Caki2 (cell line): ENCODE measurements around the gene IFIT2. TPM values are rescaled to one million over a fixed set of nuclear protein-coding genes. Genes with fewer than 3 reads are reported as not detected.
A peak's percentile ranks its signal among the peaks of the same experiment; 100 is the strongest.
"Not testable (repeated sequence)": the region's sequence is repeated elsewhere in the genome, so short reads cannot be mapped to it uniquely, and the experiment has no call there.

Experiments
- DNase-seq: peaks from one replicate; pipeline ENCODE4 v3.0.0-alpha.2; 2015; ENCODE audit warnings: low read depth
- in situ Hi-C: cut with HindIII; loops from 2 replicates; pipeline ENCODE4 v1.10.0; 2016; ENCODE audit warnings: low sequenced_read_pairs, low pct_unique_long_range_greater_than_20kb, mixed read lengths
- total RNA-seq: library from RNA; depleted of rRNA; stranded (reverse); fragments of >200 nt; shearing (Covaris generic); gene quantifications from 2 replicates; pipeline ENCODE4 v1.2.3, GENCODE V29; 2014; ENCODE audit warnings: low replicate concordance

The IFIT2 gene
- total RNA-seq, 1 experiment from 2014 or later, result 7.9 TPM

DNA sequence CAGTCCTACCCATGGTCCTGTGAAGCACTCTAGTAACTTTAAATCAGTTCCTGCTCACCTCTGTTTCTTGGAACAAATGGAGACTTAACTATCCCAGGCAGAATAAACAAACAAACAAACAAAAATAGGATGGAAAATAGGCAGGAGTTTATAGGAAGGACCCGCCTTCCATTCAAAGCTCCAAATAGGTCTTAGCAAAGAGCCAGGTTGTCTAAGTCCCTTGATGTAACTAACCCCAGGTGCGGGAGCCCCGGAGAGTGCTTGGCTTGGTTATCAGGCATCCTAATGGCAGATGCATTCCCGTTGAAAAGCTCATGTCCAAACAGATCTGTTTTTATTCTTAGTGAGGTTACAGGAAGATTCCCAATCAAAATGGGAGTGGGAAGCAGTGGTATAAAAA is 2.2 kb downstream of the IFIT2 start:
- in situ Hi-C loops, result no loop called here

DNA sequence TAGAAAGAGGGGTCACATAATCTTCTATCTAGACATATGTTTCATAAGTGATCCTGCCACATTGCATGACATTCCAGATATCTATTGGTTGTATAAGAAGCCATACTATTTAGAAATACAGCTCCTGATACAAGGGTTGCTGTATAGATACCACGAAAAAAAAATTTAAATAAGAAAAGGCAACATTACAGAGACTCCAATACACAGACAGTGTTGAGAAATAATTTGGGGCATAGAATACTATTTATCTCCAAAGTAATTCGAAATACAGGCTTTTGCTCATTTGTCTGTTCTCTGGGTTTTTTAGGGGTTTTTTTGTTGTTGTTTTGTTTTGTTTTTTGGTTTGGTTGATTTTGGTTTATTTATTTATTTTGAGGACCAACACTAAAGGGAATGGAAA is 2.6 kb downstream of the IFIT2 start:
- in situ Hi-C loops, result no loop called here
- DNase-seq, result no peak

More for the DNA sequence above, 2.2 kb downstream of the IFIT2 start:
- no peak for DNase-seq

DNA sequence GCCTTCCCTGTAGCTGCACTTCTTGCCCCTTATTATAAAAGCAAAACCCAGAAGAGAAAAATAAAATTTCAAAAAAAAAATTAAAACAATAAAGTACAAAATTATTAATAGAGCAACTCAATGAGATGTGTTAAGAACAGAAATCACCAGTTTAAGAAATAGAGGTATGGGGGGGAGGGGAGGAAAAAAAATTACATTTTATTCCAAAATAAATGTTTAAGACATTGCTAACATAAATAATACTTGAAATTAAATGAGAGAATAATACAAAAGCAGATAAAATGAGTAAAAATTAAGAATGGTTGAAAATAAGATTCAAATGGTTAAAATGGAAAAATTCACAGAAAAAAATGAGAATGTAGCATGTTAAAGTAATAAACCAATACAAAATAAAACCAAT is 3.1 kb downstream of the IFIT2 start:
- no peak for DNase-seq
- in situ Hi-C loops, result no loop called here

GRCh38 chr10:89305766-89306433 is 4.1 kb downstream of the IFIT2 start:
- in situ Hi-C loops, result no loop called here
- DNase-seq, result no peak

DNA sequence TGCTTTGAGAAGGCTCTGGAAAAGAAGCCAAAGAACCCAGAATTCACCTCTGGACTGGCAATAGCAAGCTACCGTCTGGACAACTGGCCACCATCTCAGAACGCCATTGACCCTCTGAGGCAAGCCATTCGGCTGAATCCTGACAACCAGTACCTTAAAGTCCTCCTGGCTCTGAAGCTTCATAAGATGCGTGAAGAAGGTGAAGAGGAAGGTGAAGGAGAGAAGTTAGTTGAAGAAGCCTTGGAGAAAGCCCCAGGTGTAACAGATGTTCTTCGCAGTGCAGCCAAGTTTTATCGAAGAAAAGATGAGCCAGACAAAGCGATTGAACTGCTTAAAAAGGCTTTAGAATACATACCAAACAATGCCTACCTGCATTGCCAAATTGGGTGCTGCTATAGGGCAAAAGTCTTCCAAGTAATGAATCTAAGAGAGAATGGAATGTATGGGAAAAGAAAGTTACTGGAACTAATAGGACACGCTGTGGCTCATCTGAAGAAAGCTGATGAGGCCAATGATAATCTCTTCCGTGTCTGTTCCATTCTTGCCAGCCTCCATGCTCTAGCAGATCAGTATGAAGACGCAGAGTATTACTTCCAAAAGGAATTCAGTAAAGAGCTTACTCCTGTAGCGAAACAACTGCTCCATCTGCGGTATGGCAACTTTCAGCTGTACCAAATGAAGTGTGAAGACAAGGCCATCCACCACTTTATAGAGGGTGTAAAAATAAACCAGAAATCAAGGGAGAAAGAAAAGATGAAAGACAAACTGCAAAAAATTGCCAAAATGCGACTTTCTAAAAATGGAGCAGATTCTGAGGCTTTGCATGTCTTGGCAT is 4.8 kb downstream of the IFIT2 start:
- no peak for DNase-seq
- in situ Hi-C loops, result no loop called here

- DNase-seq, result no peak
These were observed 5.4 kb downstream of the IFIT2 start for GRCh38 chr10:89307269-89307577.

DNA sequence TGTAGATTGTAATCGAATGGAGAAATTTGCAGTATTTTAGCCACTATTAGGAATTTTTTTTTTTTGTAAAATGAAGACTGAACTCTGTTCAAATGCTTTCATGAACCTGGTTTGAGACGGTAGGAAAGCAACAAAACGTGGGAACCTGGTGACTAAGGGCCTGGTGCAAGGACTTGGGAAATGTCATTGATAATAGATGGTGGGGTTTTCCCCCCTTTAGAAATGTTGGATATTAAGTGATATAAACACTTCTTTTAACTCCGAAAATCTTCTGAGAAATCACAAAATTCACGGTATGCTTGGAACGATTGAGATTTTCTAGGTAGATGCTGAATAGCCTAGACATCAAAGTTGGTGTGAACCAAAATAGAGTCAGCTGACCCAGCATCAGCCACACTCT is 6.4 kb downstream of the IFIT2 start:
- DNase-seq, result no peak
- in situ Hi-C loops, result no loop called here

More at GRCh38 chr10:89307269-89307577, 5.4 kb downstream of the IFIT2 start:
- in situ Hi-C loops, result no loop called here

GRCh38 chr10:89308736-89309135 is 6.9 kb downstream of the IFIT2 start:
- no peak for DNase-seq
- in situ Hi-C loops, result no loop called here

DNA sequence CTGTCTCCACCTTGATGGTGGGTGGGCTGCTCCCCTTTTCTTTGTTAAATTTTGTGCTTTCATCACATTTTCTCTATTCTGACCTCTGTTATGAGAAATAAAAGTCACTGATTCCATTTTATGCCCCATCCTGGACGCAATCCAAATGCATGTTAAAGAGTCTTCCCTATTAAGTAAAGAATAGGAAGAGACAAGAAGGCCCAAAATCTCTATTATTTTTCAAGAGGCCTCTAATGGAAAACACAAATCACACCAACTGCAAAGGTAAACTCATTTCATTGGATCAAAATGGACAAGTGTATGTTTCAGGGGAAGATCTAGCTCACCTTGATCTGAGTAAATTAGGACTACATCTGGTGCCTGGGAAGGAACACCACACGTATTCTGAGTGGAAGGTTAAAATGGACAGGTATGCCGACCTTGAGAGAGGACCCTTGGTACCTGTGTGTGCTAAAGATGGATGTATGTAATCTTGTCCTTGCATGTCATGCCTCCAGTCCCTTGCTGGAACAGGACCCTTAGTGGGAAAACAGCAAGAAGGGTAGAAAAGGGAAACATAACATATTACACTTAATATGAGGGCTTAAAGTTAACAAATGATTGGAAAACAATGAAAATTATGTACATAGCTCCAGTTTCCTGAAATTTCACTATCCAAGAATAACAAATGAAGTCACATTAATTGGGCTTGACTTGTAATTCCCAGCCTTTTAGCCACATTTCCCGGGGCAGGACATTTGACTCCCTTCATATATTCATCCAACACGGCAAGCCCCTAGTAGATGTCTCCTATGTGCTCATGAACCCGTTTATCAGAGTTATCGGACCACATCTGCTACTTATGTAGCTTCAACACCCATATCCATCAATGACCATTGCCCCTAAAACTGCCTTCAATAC is 7.6 kb downstream of the IFIT2 start:
- no peak for DNase-seq

GRCh38 chr10:89310056-89310893 is 8.4 kb downstream of the IFIT2 start:
- in situ Hi-C loops, result no loop called here

More for the DNA sequence above, 7.6 kb downstream of the IFIT2 start:
- in situ Hi-C loops, result no loop called here

GRCh38 chr10:89312973-89313372 is 11.1 kb downstream of the IFIT2 start:
- no peak for DNase-seq
- in situ Hi-C loops, result no loop called here

More at GRCh38 chr10:89310056-89310893, 8.4 kb downstream of the IFIT2 start:
- no peak for DNase-seq

GRCh38 chr10:89314676-89315075 is 12.8 kb downstream of the IFIT2 start:
- no peak for DNase-seq
- in situ Hi-C loops, result no loop called here

DNA sequence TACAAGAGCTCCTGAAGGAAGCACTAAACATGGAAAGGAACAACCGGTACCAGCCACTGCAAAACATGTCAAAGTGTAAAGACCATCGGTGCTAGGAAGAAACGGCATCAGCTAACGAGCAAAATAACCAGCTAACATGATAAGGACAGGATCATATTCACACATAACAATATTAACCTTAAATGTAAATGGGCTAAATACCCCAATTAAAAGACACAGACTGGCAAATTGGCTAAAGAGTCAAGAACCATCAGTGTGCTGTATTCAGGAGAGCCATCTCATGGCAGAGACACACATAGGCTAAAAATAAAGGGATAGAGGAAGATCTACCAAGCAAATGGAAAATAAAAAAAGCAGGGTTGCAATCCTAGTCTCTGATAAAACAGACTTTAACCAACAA is 16.2 kb downstream of the IFIT2 start:
- in situ Hi-C loops, DNase-seq: not testable (repeated sequence)

DNA sequence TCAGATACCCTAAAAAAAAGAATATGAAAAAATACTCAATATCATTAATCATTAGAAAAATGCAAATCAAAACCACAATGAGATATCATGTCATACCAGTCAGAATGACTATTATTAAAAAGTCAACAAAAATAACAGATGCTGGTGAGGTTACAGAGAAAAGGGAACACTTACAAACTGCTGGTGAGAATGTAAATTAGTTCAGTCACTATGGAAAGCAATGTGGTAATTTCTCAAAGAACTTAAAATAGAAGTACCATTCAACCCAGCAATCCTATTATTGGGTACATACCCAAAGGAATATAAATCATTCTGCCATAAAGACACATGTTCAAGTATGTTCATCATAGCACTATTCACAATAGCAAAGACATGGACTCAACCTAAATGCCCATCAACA is 23.2 kb downstream of the IFIT2 start:
- DNase-seq, in situ Hi-C loops: not testable (repeated sequence)

GRCh38 chr10:89325856-89326255 is 24.0 kb downstream of the IFIT2 start:
- DNase-seq, in situ Hi-C loops: not testable (repeated sequence)

DNA sequence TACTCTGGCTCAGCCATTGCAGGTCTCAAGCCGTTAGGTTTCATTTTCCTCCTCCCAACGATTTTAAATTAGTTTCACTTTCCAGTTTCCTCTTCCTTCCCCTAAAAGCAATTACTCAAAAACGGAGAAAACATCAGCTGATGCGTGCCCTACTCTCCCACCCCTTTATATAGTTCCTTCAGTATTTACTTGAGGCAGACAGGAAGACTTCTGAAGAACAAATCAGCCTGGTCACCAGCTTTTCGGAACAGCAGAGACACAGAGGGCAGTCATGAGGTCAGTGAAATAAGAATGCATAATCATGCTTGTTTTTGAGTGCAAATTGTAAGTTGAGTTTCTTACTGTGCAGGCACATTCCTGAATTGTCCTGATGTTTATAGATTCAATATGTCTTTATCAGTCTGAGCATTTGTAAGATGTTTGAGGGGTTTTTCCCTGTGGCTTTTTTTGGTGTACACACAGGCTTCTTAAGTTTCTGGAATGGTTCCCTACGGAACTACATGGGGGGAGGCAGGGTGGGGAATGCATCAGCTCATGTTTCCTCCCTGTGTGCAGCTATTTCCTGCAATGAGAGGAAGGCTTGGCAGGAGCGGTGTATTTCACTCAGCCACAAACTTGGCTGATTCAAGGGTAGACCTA is 26.1 kb downstream of the IFIT2 start, which contains the start of gene IFIT3:
IFIT3 (plus strand) TSS at position 195 of the 639 bp plus-strand sequence; CDS start at position 272, 77 bp downstream.
- in situ Hi-C loops, result no loop called here
- DNase-seq, result peak; percentile 76

DNA sequence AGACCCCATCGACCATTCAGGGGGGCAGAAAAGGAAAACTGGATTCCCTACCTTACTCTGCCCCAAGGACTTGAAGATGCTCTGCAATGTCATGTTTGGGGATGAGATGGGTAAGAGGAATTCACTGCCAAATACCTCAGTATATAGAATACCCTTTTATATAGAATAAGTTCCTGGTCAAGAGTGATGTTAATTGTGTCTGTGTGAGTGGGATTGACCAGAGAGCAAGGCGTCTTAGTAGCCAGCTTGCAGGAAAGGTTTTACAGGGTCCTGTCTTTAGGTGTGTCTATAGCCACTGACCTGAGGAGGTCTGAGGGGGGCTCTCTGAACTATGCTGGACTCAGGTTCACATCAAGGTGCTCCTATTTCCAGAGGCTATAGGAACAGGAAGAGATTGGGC is 27.3 kb downstream of the IFIT2 start:
- no peak for DNase-seq
- in situ Hi-C loops, result no loop called here
